Cardiac ventricle fibroblast (primary cell): Measurements from ENCODE around the gene RHBDL1. TPM values are rescaled to one million over a fixed set of nuclear protein-coding genes. Genes with fewer than 3 reads are reported as not detected.

Experiments used
- total RNA-seq: library from RNA; depleted of rRNA; stranded (reverse); fragments of >200 nt; gene quantifications from 2 replicates; pipeline ENCODE4 v1.2.3, GENCODE V29; 2015

The RHBDL1 gene
- 0.50 and 1.5 TPM in 2 replicates for total RNA-seq

DNA sequence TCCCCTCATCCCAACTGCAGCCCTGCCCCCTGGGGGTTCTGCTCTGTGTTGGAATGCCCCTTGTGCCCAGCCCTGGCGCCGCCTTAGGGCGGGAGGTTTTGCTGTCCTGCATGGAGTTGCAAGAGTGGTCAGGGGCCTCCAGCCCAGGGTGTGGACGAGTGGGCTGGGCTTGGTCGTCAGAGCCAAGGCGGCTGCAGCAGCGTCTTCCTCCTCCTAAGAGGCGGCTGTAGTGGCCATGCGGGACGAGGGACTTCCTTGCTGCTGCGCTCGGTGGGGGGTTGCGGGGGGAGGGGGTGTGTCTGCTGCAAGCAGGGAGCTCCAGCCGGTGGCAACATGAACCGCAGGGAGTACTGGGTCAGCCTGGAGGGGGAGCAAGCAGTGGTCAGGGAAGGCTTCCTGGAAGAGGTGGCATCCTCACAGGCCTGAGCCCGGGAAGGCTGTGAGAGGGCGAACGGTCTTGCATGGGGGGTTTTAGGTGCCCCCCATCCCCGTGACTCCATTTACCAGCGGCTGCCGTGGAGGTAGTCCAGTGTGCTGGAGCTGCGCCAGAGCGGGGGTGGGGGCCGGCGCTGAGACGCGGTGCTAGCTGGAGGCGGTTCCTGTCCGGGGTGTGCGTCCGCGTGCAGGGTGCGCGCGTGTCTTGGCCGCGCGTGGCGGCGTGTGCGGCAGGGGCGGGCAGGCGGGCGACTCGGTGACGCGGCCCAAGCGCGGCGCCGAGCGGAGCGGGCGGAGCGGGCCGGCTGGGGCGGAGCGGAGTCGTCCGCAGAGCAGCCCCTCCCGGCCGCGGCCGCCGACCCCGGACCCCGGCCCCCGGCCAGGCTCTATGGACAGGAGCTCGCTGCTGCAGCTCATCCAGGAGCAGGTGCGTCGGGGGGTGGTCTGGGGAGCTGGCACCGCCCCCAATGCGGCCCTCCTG, at the start of gene RHBDL1:
RHBDL1 (plus strand) TSS at position 704 of the 916 bp plus-strand sequence; CDS start at position 824, 120 bp downstream.

DNA sequence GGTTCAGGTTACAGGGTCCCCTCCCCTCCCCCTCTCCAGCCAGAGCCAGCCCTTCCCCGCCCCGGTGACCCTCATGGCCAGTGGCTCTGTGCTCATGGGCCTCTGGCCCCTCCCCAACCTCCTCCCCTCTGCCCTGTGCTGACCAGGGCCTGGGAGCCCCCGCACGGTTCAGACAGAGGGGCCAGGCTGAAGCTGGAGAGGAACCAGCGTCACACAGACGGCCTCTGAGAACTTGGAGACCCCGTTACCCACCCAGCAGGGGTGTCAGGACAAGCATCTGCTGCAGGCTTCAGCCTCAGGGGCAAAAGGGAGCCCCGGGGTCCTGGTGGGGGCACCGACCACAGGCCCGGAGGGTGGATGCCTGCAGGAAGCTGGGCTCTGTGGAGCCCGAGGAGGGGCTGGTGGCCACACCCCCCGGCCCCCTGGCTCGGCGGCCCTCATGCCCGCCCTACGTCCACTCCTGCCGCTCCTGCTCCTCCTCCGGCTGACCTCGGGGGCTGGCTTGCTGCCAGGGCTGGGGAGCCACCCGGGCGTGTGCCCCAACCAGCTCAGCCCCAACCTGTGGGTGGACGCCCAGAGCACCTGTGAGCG, 44.6 kb upstream of the RHBDL1 start, which contains the start of gene WFIKKN1:
WFIKKN1 (plus strand) TSS at position 171 of the 591 bp plus-strand sequence; CDS start at position 440, 269 bp downstream.

DNA sequence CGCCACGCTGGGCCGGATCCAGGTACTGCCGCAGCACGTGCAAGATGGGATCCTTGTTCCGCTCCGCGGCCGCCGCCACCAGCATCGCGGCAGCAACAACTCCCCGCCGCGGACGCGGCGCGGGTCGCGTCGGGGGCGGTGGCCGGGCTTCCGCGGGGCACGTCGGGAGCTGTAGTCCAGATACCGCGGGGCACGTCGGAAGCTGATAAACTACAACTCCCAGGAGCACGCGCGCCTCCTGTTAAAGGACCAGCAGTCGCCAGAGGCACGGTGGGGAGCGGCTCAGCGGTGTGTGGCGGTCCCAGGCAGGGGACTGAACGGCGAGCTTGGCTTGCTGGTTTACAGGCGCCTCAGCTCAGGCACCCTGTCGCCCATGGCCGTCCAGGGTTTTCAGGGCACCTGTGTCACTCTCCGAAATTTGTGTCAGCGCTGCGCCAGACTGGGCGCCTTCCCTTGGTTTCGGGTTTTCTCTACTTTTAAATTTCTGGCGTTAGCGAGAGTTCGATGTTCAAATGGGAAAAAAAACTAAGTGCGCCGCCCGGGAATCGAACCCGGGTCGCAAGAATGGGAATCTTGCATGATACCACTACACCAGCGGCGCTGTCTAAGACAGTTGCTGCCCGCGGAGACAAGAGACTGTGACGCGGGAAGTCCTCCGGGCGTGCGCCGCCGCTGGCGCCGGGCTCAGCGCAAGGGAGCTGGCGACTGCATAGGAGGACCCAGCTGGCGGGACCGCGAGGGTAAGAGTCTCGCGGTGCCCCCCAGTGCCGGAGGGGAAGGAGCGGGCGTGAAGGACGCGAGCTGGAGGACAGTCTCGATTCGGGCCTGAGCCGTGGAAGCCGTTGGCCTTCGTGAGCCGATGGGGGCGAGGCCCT, 39.0 kb upstream of the RHBDL1 start, which contains the start of gene METTL26:
METTL26 (minus strand) TSS at position 100 of the 875 bp plus-strand sequence; CDS start at position 85, 15 bp downstream.

DNA sequence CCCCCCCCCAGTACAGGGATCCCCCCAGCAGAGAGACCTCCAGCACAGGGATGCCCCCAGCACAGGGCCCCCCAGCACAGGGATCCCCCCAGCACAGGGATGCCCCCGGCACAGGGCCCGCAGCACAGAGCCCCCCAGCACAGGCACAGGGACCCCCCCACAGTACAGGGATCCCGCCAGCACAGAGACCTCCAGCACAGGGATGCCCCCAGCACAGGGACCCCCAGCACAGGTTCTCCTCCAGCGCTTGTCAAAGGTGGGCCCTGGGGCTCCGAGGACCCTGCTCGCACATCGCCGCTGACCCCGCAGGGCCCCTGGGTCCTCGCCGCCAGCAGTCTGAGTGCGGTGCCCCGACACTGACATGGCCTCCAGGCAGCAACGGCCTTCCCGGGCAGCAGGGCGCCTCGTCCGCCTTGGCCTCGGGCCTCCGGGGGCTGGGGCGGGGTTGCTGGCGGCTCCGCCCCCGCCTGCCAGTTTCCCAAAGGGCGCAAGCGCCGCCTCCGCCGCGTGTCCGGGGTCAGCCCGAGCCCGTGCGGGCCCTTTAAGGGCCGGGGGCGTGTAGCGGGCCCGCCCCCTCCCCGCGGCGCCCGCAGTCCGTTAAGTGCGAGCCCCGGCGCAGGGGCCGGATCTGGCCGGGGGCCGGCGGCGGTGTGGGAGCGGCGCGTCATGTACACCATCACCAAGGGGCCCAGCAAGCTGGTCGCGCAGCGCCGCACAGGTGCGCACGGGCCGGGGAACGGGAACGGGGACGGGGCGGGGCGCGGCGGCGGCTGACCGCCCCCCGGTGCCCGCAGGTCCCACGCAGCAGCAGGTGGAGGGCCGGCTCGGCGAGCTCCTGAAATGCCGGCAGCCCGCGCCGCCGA, 33.9 kb upstream of the RHBDL1 start, which contains the start of gene MCRIP2:
MCRIP2 (plus strand) TSS at position 503 of the 863 bp plus-strand sequence; CDS start at position 667, 164 bp downstream.

DNA sequence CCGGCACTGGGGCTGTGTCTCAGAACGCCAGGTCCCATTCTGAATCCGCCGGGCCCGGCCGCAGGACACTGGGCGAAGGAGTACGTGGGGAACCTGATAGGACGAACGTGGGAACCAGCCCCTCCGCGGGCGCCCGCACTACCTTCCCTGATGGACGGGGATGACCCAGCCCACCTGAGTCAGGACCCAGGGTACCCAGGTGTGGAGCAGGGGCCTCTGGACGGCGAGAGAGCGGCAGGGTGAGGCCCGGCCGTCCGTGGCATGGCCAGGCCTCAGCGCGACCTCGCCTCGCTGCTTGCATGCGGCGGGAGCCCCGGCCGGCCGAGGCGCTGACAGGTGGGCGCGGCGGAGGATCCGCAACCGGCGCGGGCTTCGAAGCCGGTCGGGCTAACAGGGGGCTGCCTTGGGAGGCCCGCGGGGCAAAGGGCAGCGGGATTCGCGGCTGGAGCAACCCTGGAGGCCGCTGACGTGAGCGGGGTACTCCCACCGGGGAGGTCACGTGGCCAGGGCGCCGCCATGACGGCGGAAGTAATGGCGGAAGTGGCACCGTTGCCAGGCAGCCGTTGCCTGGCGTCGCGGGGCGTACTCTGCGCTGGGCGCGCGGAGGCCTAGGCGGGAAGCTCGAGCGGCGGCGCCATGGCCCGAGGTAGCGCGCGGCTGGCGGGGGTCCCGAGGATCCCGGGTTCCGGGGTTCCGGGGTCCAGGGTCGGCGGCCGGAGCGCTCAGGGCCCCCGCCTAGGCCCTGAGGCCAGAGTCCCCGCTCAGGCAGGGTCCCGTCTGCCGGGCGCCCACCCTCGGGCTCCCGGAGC, 26.5 kb upstream of the RHBDL1 start, which contains the start of gene WDR90:
WDR90 (plus strand) TSS at position 585 of the 809 bp plus-strand sequence; CDS start at position 637, 52 bp downstream.

DNA sequence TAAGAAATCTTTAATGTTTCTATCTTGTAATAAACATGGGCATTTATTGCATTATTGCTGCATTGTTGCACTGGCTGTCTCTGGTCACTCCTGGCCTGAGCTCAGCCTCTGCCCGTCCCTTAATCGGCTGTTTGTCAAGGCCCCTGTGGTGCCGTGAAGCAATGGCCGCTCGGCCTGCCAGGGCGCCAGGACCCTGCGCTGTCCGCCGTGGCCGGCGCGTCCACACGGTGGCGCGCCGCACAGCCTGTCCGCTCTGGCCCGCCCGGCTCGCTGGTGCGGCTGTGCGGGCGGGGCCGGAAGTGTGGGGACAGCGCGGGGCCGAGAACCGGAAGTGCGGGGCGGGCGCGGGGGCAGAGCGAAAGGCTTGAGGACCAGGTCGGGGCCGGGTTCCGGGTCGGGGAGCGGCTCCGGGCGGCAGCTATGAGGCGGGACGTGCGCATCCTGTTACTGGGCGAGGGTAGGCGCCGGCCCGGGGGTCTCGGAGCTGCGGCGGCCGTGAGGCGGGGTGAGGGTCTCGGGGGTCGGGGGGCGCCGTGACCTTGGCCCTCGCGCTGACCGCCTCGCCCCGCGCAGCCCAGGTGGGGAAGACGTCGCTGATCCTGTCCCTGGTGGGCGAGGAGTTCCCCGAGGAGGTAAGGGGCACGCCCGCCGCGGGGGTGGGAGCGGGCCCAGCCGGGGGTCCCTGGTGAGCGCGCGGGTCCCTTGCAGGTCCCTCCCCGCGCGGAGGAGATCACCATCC, 7.5 kb upstream of the RHBDL1 start, which contains the start of gene RHOT2:
RHOT2 (plus strand) TSS at position 353 of the 739 bp plus-strand sequence; CDS start at position 421, 68 bp downstream.

DNA sequence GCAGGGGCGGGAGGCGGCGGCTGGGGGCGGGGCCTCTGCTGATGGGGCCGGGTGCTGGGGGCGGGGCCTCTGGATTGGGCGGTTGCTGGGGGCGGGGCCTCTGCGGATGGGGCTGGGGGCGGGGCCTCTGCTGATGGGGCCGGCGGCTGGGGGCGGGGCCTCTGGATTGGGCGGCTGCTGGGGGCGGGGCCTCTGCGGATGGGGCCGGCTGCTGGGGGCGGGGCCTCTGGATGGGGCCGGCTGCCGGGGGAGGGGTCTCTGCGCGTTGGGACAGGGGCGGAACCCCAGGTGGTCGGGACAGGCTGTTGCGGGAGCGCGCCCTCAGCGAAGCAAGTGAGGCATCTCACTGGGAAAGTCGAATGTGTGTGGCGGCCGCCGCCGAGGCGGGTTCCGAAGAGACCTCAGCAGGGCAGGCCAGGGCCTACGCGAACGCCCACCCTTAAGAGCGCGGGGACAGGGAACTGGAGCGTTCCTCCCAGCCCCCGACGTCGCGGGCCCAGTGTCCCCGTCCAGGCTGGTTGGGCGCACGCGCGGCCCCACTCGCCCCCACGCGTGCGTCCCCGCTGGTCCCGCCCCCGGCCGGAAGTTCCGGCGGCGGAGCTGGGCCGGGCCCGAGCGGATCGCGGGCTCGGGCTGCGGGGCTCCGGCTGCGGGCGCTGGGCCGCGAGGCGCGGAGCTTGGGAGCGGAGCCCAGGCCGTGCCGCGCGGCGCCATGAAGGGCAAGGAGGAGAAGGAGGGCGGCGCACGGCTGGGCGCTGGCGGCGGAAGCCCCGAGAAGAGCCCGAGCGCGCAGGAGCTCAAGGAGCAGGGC, 4.5 kb downstream of the RHBDL1 start, which contains the start of gene STUB1:
STUB1 (plus strand) TSS at position 597 of the 811 bp plus-strand sequence; CDS start at position 713, 116 bp downstream.

DNA sequence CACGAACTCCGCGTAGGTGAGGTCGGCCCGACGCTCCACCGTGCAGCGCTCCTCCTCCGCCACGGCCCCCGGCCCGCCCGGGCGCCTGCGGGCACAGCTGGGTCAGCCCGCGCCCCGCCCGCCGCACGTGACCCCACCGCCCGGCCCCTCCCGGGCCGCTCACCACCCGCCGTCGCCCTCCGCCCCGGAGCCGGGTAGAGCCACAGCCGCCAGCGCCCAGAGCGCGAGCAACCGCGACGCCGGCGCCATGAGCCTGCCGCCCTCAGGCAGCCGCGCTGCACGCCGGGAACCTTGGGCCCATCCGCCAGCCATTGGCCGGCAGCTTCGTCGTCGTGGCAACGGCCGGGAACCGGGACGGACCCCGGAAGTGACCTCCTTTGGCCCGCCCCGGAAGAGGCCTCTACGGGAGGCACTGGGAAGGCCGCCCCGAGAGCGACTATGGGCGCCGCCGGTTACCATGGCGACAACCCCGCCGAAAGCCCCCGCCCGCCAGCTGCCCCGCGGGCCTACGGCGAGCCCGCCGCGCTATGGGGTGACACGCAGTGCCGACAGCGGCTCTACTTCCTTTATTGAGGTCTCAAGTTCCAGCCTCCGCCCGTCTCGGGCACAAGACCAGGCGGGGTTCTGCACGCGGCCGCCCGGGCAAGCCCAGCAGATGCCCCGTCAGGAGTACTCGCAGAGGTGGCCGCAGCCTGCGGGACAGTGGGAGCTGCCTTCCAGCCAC, 8.8 kb downstream of the RHBDL1 start, which contains the start of gene JMJD8:
JMJD8 (minus strand) TSS at position 264 of the 724 bp plus-strand sequence; CDS start at position 249, 15 bp downstream.

DNA sequence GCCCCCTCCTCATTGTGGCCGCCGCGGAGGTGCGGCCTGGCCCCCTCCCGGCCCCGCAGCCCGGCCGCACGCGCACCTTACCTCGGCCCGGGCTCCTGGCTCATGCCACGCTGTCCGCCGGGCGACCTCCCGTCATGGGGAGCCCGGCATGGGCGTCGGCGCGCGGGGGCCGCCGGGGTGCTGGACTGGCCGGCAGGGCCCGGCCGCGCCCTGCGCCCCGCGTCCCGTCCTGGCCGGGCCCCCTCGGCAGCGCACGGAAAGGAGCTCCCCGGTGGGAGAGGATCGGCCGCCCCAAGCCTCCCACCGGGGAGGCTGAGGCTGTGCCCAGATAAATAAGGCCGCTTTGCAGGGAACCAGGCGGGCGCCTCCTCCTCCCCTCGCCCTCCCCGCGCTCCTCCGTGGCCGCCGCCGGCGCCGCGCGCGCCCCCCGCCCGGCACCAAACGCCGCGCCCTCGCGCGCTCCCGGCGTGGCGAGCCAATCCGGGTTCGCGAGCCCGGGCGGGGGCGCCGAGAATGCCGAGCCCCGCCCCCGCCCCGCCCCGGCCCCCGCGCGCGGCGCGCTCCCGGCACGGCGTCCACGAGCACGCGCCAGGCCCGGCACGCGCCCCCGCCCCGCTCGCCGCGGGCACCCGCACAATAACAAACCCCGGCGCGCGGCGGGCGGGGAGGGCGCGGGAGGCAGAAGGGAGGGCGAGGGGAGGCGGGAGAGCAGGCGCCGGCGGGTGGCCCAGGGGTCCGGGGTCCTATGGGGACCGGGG, 30.1 kb downstream of the RHBDL1 start, which contains the start of gene FBXL16:
FBXL16 (minus strand) TSS at position 371 of the 758 bp plus-strand sequence. CDS start 8,396 bp downstream, outside the sequence.

DNA sequence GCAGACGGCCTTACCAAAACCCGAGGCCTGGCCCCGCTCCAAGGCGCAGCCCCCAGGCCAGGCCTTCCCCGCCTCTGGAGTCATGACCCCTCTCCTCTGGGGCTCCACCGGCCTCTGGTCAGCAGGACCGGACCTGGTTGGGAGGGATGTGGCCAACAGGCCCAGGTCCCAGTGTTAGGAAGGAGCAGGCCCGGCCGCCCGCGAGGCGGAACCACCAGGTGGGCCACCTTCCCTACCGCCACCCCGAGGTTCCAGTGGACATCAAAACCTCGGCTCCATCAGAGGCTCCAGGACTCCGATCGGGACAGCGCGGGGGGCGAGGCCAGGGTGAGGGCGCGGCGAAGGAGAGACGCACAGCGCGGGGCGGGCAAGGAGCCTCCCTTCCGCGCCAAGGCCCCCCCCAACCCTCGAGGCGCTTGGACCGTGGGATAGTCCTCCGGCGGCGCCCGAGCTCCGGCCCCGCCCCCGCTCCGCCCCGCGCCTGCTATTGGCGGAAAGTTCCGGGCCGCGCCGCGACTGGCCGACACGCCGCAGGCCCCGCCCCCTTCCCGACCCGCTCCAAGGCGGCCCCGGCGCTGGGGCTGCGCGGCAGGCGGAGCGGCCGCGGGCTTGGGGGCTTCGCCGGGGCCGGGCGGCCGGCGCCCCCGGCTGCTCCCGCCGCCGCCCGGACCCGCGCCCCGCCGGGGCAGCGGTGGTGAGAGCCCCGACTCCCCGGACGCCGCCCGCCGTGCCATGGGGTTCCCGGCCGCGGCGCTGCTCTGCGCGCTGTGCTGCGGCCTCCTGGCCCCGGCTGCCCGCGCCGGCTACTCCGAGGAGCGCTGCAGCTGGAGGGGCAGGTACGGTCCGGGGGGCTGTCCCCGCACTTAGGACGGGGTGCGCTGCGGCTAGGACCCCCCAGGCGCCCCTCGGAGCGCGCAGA, 39.3 kb downstream of the RHBDL1 start, which contains the start of gene METRN:
METRN (plus strand) TSS at position 561 of the 919 bp plus-strand sequence; CDS start at position 733, 172 bp downstream.

DNA sequence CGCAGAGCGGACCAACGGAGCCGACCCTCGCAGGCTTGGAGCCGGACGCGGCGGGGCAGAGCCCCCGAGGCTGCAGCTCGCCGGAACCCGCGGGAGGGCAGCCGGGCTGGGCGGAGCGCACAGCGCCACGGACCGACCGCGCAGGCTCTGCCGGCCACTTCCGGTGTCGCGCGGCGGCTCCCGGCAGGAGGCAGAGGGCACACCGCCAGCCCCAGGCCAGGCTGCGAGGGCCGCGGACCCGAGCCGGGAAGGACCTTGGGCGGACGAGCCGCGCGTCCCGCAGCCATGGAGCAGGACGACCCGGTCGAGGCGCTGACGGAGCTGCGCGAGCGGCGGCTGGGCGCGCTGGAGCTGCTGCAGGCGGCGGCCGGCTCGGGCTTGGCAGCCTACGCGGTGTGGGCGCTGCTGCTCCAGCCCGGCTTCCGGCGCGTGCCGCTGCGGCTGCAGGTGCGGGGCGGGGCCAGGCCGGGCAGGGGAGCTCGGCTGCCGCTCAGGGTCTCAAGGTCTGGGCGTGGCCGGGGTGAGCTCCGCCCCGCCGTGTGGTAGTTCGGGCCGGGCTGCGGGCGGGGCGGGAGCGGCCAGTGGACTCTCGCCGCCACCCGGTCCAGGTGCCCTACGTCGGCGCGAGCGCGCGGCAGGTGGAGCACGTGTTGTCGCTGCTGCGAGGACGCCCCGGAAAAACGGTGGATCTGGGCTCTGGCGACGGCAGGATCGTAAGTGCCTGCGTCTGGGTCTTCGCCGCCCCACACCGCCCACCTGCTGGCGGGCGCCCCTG, 45.7 kb downstream of the RHBDL1 start, which contains the start of gene ANTKMT:
ANTKMT (plus strand) TSS at position 157 of the 775 bp plus-strand sequence; CDS start at position 286, 129 bp downstream.

DNA sequence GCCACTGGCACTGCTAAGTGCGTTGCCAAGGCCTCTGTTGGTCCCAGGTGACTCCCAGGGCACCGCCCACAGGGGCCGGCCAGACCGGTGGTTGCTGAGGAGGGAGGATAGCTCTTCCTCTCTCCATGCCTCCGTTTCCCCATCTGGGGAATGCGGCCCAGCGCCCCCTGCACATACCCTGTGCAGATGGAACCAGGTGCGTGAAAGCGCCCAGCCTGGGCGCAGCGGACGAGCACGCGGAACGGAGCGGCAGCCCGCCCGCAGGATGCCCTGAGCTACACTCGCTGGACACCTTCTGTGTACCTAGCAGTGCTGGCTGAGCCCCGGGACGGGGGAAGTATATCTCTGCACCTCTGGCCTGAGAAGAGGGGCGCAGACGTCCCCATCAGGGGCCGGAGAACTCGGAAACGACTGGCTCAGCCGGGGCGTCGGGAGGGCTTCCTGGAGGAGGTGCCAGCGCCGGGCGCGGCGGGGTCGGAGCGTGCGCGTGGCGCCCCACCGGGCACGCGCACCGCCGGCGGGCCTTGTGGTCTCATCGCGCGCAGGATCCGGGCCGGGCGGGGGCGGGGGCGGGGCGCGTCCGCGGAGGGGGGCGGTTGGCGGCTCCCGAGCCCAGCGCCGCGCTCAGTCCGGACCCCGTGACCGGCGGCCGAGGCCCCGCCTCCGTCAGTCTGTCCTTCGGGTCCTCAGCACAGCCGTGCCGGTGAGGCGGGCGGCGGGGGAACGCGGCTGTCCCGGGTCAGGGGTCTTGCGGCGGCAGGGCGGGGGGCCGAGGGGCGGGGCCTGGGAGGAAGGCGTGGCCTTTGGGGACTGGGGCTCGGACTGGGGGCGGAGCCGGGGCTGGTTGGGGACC, 51.2 kb downstream of the RHBDL1 start, which contains the start of the genes CCDC78 and HAGHL:
CCDC78 (minus strand) TSS at position 6 of the 853 bp plus-strand sequence. CDS start 76 bp downstream, outside the sequence.
HAGHL (plus strand) TSS at position 669 of the 853 bp plus-strand sequence. CDS start 404 bp downstream, outside the sequence.

